Common myeloid progenitor, CD34-positive (primary cell): ENCODE data around the gene CHIT1.

Source experiments
- CTCF ChIA-PET: fragments of 350-600 bp; sonication (Branson Sonifier 250); formaldehyde crosslinking; loops from one replicate; lab custom pipeline; 2021; ENCODE audit warnings: antibody characterized with exemption; lab: Charles Lee
- POLR2A ChIA-PET: fragments of 350-600 bp; sonication (Branson Sonifier 250); formaldehyde crosslinking; loops from one replicate; lab custom pipeline; 2021; ENCODE audit warnings: antibody characterized with exemption; lab: Charles Lee
- DNase-seq, 3 donors: peaks; one replicate each; pipeline versions ENCODE4 v3.0.0 to v3.0.0-alpha.2; 2013
- H3K27ac ChIP-seq, 2 experiments: 1 replicate in 1 of 2; 2 replicates in 1 of 2; pipeline ENCODE4 v1.7.0; 2013; ENCODE audit warnings: inconsistent platforms in 2 of 2, low read length in 2 of 2, mild to moderate bottlenecking in 2 of 2, low read depth in 1 of 2, moderate library complexity in 1 of 2; ENCODE audit not compliant: severe bottlenecking in 2 of 2, insufficient read depth in 1 of 2, poor library complexity in 1 of 2
- H3K27me3 ChIP-seq, 5 experiments: replicated peaks in 2 of 5; 1 replicate in 3 of 5; 2 replicates in 2 of 5; pipeline versions ENCODE4 v1.6.1 to v1.7.0; 2013; ENCODE audit warnings: low read length in 4 of 5, mild to moderate bottlenecking in 2 of 5, moderate library complexity in 2 of 5, inconsistent platforms in 1 of 5; ENCODE audit not compliant: insufficient read depth in 5 of 5, control insufficient read depth in 4 of 5
- H3K36me3 ChIP-seq, 4 experiments: 1 replicate in 2 of 4; 2 replicates in 2 of 4; pipeline versions ENCODE4 v1.6.1 to v1.7.0; 2013; ENCODE audit warnings: low read length in 3 of 4, control low read depth in 1 of 4, mild to moderate bottlenecking in 1 of 4; ENCODE audit not compliant: control insufficient read depth in 4 of 4, insufficient read depth in 4 of 4
- H3K4me1 ChIP-seq, 4 experiments: 1 replicate in 3 of 4; 2 replicates in 1 of 4; pipeline versions ENCODE4 v1.6.1 to v1.7.1; 2013; ENCODE audit warnings: low read length in 3 of 4, mild to moderate bottlenecking in 3 of 4, control low read depth in 1 of 4, inconsistent platforms in 1 of 4, moderate library complexity in 1 of 4; ENCODE audit not compliant: control insufficient read depth in 4 of 4, insufficient read depth in 4 of 4; ENCODE audit errors: control extremely low read depth in 1 of 4
- H3K4me3 ChIP-seq, 7 experiments: 1 replicate in 4 of 7; 2 replicates in 3 of 7; pipeline versions ENCODE4 v1.5.1 to v1.7.0; 2013; ENCODE audit warnings: mild to moderate bottlenecking in 7 of 7, low read length in 6 of 7, moderate library complexity in 6 of 7, inconsistent platforms in 2 of 7, low read depth in 2 of 7, control low read depth in 1 of 7; ENCODE audit not compliant: insufficient read depth in 4 of 7, control insufficient read depth in 1 of 7; ENCODE audit errors: extremely low read depth in 1 of 7
- H3K9me3 ChIP-seq, 5 experiments: 1 replicate in 4 of 5; 2 replicates in 1 of 5; pipeline versions ENCODE4 v1.6.1 to v1.7.1; 2013; ENCODE audit warnings: low read length in 4 of 5, mild to moderate bottlenecking in 2 of 5, inconsistent platforms in 1 of 5, low read depth in 1 of 5, moderate library complexity in 1 of 5; ENCODE audit not compliant: control insufficient read depth in 4 of 5, insufficient read depth in 2 of 5; ENCODE audit errors: control extremely low read depth in 1 of 5
- WGBS: methylation state at CpG from one replicate; pipeline ENCODE4 v1.1.5; 2013; ENCODE audit not compliant: insufficient coverage; 5-methylcytosine and 5-hydroxymethylcytosine counted together

Gene CHIT1

GRCh38 chr1:203178083-203178482 is 51.4 kb downstream of the CHIT1 start:
- ChIA-PET POLR2A (interaction anchor here (0.8 kb wide), 1 partner anchor 10 kb away, joined by 3 read pairs; no protein-coding TSS in a partner anchor), CTCF (interaction anchor here (1.1 to 14.7 kb wide), 4 partner anchors 16 to 140 kb away, joined by 3 to 164 read pairs (median 7); no protein-coding TSS in a partner anchor)
- WGBS = 91% methylated on average over 4 of the region's 5 CpGs
- Histone ChIP-seq H3K4me3 (no peak overlapping the region), H3K36me3 (no peaks in the 10 kb centered on the region), H3K9me3 (no peaks in the 10 kb centered on the region), H3K27ac (no peak overlapping the region), H3K4me1 (peaks cover 0 to 13% (median 2%) of the 10 kb centered on the region in 4 experiments), H3K27me3 (peaks cover 0 to 3% (median 0%) of the 10 kb centered on the region in 5 experiments)
- no peak for DNase-seq

GRCh38 chr1:203177470-203178039 is 51.9 kb downstream of the CHIT1 start:
- Histone ChIP-seq H3K27me3 (peaks cover 0 to 3% (median 0%) of the 10 kb centered on the region in 5 experiments), H3K4me3 (no peak overlapping the region), H3K9me3 (no peaks in the 10 kb centered on the region), H3K4me1 (peaks cover 0 to 13% (median 2%) of the 10 kb centered on the region in 4 experiments), H3K36me3 (no peaks in the 10 kb centered on the region), H3K27ac (no peak overlapping the region)
- ChIA-PET CTCF (interaction anchor here (1.9 to 14.7 kb wide), 3 partner anchors 38 to 140 kb away, joined by 5 to 164 read pairs (median 9); no protein-coding TSS in a partner anchor), POLR2A (no interaction called here)
- no peak for DNase-seq
- 83% methylated on average over 8 of the region's 9 CpGs for WGBS

GRCh38 chr1:203177036-203177405 is 52.5 kb downstream of the CHIT1 start:
- CTCF ChIA-PET = interaction anchor here (1.4 to 20.7 kb wide), 3 partner anchors 9 to 139 kb away, joined by 3 to 313 read pairs (median 164); partner anchors contain the start of gene ADORA1
- Histone ChIP-seq H3K4me3 (no peak overlapping the region), H3K27me3 (peaks cover 0 to 3% (median 0%) of the 10 kb centered on the region in 5 experiments), H3K27ac (no peak overlapping the region), H3K4me1 (peaks cover 0 to 13% (median 2%) of the 10 kb centered on the region in 4 experiments), H3K36me3 (no peaks in the 10 kb centered on the region), H3K9me3 (no peaks in the 10 kb centered on the region)
- no peak for DNase-seq
- POLR2A ChIA-PET = no interaction called here
- 100% methylated on average over 2 of the region's 6 CpGs for WGBS

- POLR2A ChIA-PET = no interaction called here
- DNase-seq = no peak
- H3K36me3 ChIP-seq = no peaks in the 10 kb centered on the region
- H3K27me3 ChIP-seq = peaks cover 0 to 3% (median 0%) of the 10 kb centered on the region in 5 experiments
- no peaks in the 10 kb centered on the region for H3K9me3 ChIP-seq
- CTCF ChIA-PET = interaction anchor here (0.8 to 20.7 kb wide), 6 partner anchors 8 to 138 kb away, joined by 3 to 313 read pairs (median 5); partner anchors contain the start of gene ADORA1
- 100% methylated on average over 6 of the region's 9 CpGs for WGBS
- peaks cover 0 to 13% (median 2%) of the 10 kb centered on the region in 4 experiments for H3K4me1 ChIP-seq
- no peak overlapping the region for H3K4me3 ChIP-seq
- H3K27ac ChIP-seq = no peak overlapping the region
These were observed 53.0 kb downstream of the CHIT1 start for GRCh38 chr1:203176273-203177035.

- WGBS = 57% methylated on average over 6 of the region's 9 CpGs
- Histone ChIP-seq H3K27me3 (peaks cover 0 to 3% (median 0%) of the 10 kb centered on the region in 5 experiments), H3K36me3 (no peaks in the 10 kb centered on the region), H3K4me1 (peaks cover 0 to 13% (median 2%) of the 10 kb centered on the region in 4 experiments), H3K27ac (no peak overlapping the region), H3K4me3 (no peak overlapping the region), H3K9me3 (no peaks in the 10 kb centered on the region)
- ChIA-PET CTCF (interaction anchor here (0.8 to 20.7 kb wide), 8 partner anchors 8 to 138 kb away, joined by 3 to 313 read pairs (median 5); partner anchors contain the start of gene ADORA1), POLR2A (no interaction called here)
- peak in 2 of 3 donors; percentile 19 to 31 for DNase-seq
These were observed 53.6 kb downstream of the CHIT1 start for GRCh38 chr1:203175827-203176241.

- POLR2A ChIA-PET = no interaction called here
- no peak for DNase-seq
- 100% methylated on average over 3 of the region's 5 CpGs for WGBS
- CTCF ChIA-PET = interaction anchor here (0.8 to 20.7 kb wide), 7 partner anchors 7 to 137 kb away, joined by 3 to 313 read pairs (median 6); partner anchors contain the start of gene ADORA1
- Histone ChIP-seq H3K27me3 (peaks cover 0 to 3% (median 0%) of the 10 kb centered on the region in 5 experiments), H3K36me3 (no peaks in the 10 kb centered on the region), H3K4me3 (no peak within 1 kb of the TSS), H3K27ac (no peak within 1 kb of the TSS), H3K9me3 (no peaks in the 10 kb centered on the region), H3K4me1 (peaks cover 0 to 13% (median 2%) of the 10 kb centered on the region in 4 experiments)
These were observed 54.1 kb downstream of the CHIT1 start, which contains the start of gene MYBPH for GRCh38 chr1:203175237-203175826. MYBPH (minus strand) TSS chr1:203175826; CDS start chr1:203175755, 71 bp downstream.
